Fibroblast of the aortic adventitia (primary cell): ENCODE measurements around the gene PCAT7. TPM values are rescaled to one million over a fixed set of nuclear protein-coding genes. Genes with fewer than 3 reads are reported as not detected.
"Not testable (repeated sequence)": the region's sequence is repeated elsewhere in the genome, so short reads cannot be mapped to it uniquely, and the experiment has no call there.

ENCODE experiments used
- DNase-seq: peaks from one replicate; pipeline ENCODE4 v3.0.0-alpha.2; 2010; ENCODE audit warnings: low read depth
- H3K4me3 ChIP-seq: 2 replicates; pipeline ENCODE4 v1.5.1; 2011; ENCODE audit warnings: low read depth, mild to moderate bottlenecking, control low read depth, low read length, moderate library complexity
- CTCF ChIP-seq: IDR thresholded peaks from 2 replicates; pipeline ENCODE4 v1.5.1; 2011; ENCODE audit warnings: mild to moderate bottlenecking, low read length, control low read depth, inconsistent platforms; ENCODE audit not compliant: insufficient read depth
- total RNA-seq: library from RNA; depleted of rRNA; stranded (reverse); fragments of >200 nt; gene quantifications from 2 replicates; pipeline ENCODE4 v1.2.3, GENCODE V29; 2012; ENCODE audit warnings: low replicate concordance

PCAT7 gene
- total RNA-seq, 1 donor = 0.09 TPM

GRCh38 chr9:94560237-94560636 is 5.4 kb downstream of the PCAT7 start:
- no peak overlapping the region for H3K4me3 ChIP-seq
- TF ChIP-seq CTCF = no peak
- DNase-seq = no peak

GRCh38 chr9:94563548-94563947 is 8.7 kb downstream of the PCAT7 start:
- no peak for DNase-seq
- TF ChIP-seq CTCF = no peak
- H3K4me3 ChIP-seq = no peak overlapping the region

- DNase-seq, H3K4me3 ChIP-seq: not testable (repeated sequence)
Observed at GRCh38 chr9:94564279-94564678, 9.4 kb downstream of the PCAT7 start.

DNA sequence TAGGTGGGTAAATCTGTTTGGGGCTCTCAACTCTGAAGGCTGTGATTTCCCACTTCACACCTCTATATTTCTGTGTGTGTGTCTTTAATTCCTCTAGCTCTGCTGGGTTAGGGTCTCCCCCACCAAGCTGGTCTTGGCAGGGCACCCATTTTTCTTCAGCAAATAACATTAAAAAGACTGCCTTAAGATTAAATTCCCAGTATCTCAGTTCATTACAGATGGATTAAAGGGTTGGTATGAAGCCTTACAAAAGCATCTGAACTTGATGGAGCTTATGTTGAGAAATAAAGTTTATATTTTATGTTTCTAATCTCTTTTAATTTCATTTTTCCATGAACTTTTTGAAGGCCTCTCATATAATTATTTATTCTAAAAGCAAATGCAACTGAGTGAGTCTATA is 11.7 kb downstream of the PCAT7 start:
- no peak for TF ChIP-seq CTCF

DNA sequence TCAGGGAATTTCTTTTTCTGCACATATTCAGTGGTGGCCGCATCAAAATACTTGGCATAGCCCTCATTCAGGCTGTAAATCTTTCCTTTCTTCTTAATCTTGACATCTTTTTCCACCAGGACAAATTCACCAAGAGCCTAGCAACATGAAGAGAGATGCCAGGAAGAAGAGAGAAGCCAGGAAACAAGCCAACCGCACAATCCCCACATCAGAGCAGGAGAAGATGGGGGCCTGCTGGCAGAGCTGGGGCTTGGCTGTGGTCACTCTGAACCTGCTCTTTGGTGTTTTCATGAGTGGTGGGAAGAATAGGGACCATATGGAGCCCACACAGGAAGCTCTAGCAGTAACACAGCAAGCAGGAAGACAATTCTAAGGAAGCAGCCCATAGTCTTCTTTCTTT is 12.4 kb downstream of the PCAT7 start:
- H3K4me3 ChIP-seq = no peak overlapping the region
- no peak for TF ChIP-seq CTCF
- DNase-seq = no peak

More for the DNA sequence above, 11.7 kb downstream of the PCAT7 start:
- no peak overlapping the region for H3K4me3 ChIP-seq
- no peak for DNase-seq

GRCh38 chr9:94568250-94568889 is 13.5 kb downstream of the PCAT7 start:
- no peak overlapping the region for H3K4me3 ChIP-seq
- no peak for DNase-seq
- no peak for TF ChIP-seq CTCF

DNA sequence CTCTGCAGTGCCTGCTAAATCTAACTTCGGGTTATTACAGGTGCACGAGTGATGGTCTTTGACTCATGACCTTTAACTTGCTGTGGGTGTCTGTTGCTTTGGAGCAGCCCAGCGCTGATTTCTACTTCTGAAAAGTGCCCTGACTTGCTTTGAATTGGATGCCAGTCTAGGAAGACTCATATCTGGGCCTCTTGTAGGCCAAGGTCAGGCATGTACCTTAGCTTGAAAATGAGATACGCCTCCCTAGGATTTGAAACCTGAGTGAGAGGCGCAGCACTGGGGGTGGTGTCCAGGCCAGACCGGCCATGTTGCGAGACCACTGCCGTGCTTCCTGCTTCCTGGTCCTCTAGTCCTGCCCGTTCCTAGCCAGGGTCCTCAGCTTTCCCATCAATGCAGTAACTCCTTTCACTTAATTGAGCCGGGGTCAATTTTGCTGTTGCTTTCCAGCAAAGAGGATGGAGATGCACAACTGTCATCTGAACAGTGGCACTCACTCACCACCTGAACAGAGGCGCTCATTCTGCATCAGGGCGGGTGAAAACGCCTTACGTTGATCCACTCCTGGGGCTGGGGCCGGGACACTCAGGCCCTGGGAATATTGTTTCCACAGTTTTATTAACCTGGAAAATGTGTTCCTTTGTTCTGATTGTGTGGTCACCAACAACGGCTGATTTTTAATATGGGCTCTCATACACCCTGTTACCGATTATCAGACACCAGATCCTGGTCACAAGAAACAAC is 14.3 kb downstream of the PCAT7 start:
- no peak overlapping the region for H3K4me3 ChIP-seq
- no peak for TF ChIP-seq CTCF
- DNase-seq = no peak
